GM23338 (cell line): ENCODE measurements around the gene KLF7. TPM values are rescaled to one million over a fixed set of nuclear protein-coding genes. Genes with fewer than 3 reads are reported as not detected.

ENCODE experiments used
- ATAC-seq: fragments of 200-7000 bp; cut with Tn5 transposase; 3 replicates; pipeline ENCODE4 v1.9.1; 2020
- DNase-seq: peaks from one replicate; pipeline ENCODE4 v3.0.0-alpha.2; 2015; ENCODE audit warnings: low spot score
- H2AFZ ChIP-seq: fragments of 200-600 bp; sonication (generic); 2 replicates; pipeline ENCODE4 v1.8.0; 2016; ENCODE audit warnings: antibody characterized with exemption, mild to moderate bottlenecking, moderate library complexity
- H3F3A ChIP-seq: fragments of 200-600 bp; sonication (generic); replicated peaks from 2 replicates; pipeline ENCODE4 v1.8.0; 2017; ENCODE audit warnings: antibody characterized with exemption, mixed run types, low read depth
- H3K27ac ChIP-seq: fragments of 200-600 bp; sonication (generic); 2 replicates; pipeline ENCODE4 v1.6.1; 2016; ENCODE audit warnings: low read depth
- H3K27me3 ChIP-seq: fragments of 200-600 bp; sonication (generic); 2 replicates; pipeline ENCODE4 v1.8.0; 2016; ENCODE audit warnings: mild to moderate bottlenecking, mixed run types, moderate library complexity; ENCODE audit not compliant: insufficient read depth
- H3K36me3 ChIP-seq: fragments of 200-600 bp; sonication (generic); 2 replicates; pipeline ENCODE4 v1.8.0; 2016; ENCODE audit warnings: mild to moderate bottlenecking; ENCODE audit not compliant: insufficient read depth
- H3K4me1 ChIP-seq: fragments of 200-600 bp; sonication (generic); 2 replicates; pipeline ENCODE4 v1.8.0; 2016; ENCODE audit warnings: mild to moderate bottlenecking, moderate library complexity; ENCODE audit not compliant: insufficient read depth
- H3K4me2 ChIP-seq: fragments of 200-600 bp; sonication (generic); 2 replicates; pipeline ENCODE4 v1.7.1; 2017; ENCODE audit warnings: mixed run types
- H3K4me3 ChIP-seq: fragments of 200-600 bp; sonication (generic); 2 replicates; pipeline ENCODE4 v1.6.1; 2016; ENCODE audit warnings: mixed run types
- H3K79me2 ChIP-seq: fragments of 200-600 bp; sonication (generic); replicated peaks from 2 replicates; pipeline ENCODE4 v1.8.0; 2017; ENCODE audit warnings: mild to moderate bottlenecking; ENCODE audit not compliant: insufficient read depth
- H3K9me2 ChIP-seq: fragments of 200-600 bp; sonication (generic); 2 replicates; pipeline ENCODE4 v1.8.0; 2017; ENCODE audit not compliant: insufficient read depth
- H4K20me1 ChIP-seq: fragments of 200-600 bp; sonication (generic); replicated peaks from 2 replicates; pipeline ENCODE4 v1.8.0; 2017; ENCODE audit warnings: mild to moderate bottlenecking; ENCODE audit not compliant: insufficient read depth
- H3K27ac Mint-ChIP-seq: 2 replicates; pipeline ENCODE4 v1.8.0; 2020; ENCODE audit warnings: inconsistent platforms, mild to moderate bottlenecking, moderate library complexity, mixed read lengths
- H3K27me3 Mint-ChIP-seq: 3 replicates; pipeline ENCODE4 v1.8.0; 2022; ENCODE audit warnings: low read depth, mild to moderate bottlenecking, moderate library complexity, mixed read lengths, inconsistent platforms; ENCODE audit not compliant: insufficient read depth, poor library complexity
- H3K36me3 Mint-ChIP-seq: 3 replicates; pipeline ENCODE4 v1.8.0; 2021; ENCODE audit warnings: low read depth, mild to moderate bottlenecking, inconsistent platforms, moderate library complexity, mixed read lengths
- H3K4me1 Mint-ChIP-seq: 3 replicates; pipeline ENCODE4 v1.8.0; 2020; ENCODE audit warnings: mild to moderate bottlenecking, inconsistent platforms, mixed read lengths
- H3K4me3 Mint-ChIP-seq: 3 replicates; pipeline ENCODE4 v1.8.0; 2021; ENCODE audit warnings: moderate library complexity, mild to moderate bottlenecking, inconsistent platforms, mixed read lengths
- H3K9me3 Mint-ChIP-seq: 3 replicates; pipeline ENCODE4 v1.8.0; 2020; ENCODE audit warnings: moderate library complexity, mild to moderate bottlenecking, inconsistent platforms, mixed read lengths
- CREB1 ChIP-seq: fragments of 250-450 bp; sonication (Bioruptor Pico); IDR thresholded peaks from 2 replicates; pipeline ENCODE4 v1.5.0; 2020; ENCODE audit warnings: low read depth, mild to moderate bottlenecking, moderate library complexity
- EZH2 ChIP-seq: fragments of 200-600 bp; sonication (generic); IDR thresholded peaks from one replicate; pipeline ENCODE4 v1.8.0; 2017; ENCODE audit warnings: antibody characterized with exemption, mild to moderate bottlenecking, low read depth; ENCODE audit not compliant: unreplicated experiment
- EZH2phosphoT487 ChIP-seq: fragments of 200-600 bp; sonication (generic); IDR thresholded peaks from one replicate; pipeline ENCODE4 v1.8.1; 2018; ENCODE audit warnings: antibody characterized with exemption; ENCODE audit not compliant: unreplicated experiment
- NANOG ChIP-seq: IDR thresholded peaks from 2 replicates; pipeline ENCODE4 v1.6.1; 2016; ENCODE audit warnings: antibody characterized with exemption, borderline replicate concordance
- POLR2AphosphoS5 ChIP-seq: IDR thresholded peaks from 2 replicates; pipeline ENCODE4 v1.6.1; 2016; ENCODE audit warnings: antibody characterized with exemption, low read depth
- STAT1 ChIP-seq: IDR thresholded peaks from one replicate; pipeline ENCODE4 v1.6.1; 2016; ENCODE audit warnings: antibody characterized with exemption; ENCODE audit not compliant: unreplicated experiment
- ZNF114 ChIP-seq: fragments of 250-450 bp; sonication (Bioruptor Pico); IDR thresholded peaks from 2 replicates; pipeline ENCODE4 v1.5.0; 2020; ENCODE audit warnings: mild to moderate bottlenecking, moderate library complexity
- ZNF331 ChIP-seq: fragments of 250-450 bp; sonication (Bioruptor Pico); IDR thresholded peaks from 2 replicates; pipeline ENCODE4 v1.5.0; 2020; ENCODE audit warnings: low read depth, mild to moderate bottlenecking, moderate library complexity
- polyA plus RNA-seq: library from polyadenylated mRNA; unstranded; fragments of >200 nt; fragmentation: Nextera tagmentation; extraction: Ambion mirVana; gene quantifications from 2 replicates; pipeline ENCODE4 v1.2.1, GENCODE V29; 2016
- total RNA-seq: library from RNA; depleted of rRNA; stranded (reverse); fragments of >200 nt; shearing (Covaris generic); gene quantifications from 2 replicates; pipeline ENCODE4 v1.2.3, GENCODE V29; 2014
- TF ChIP-seq, protein P1 (sequence below): IDR thresholded peaks from 2 replicates; pipeline ENCODE4 v1.6.1; 2016; ENCODE audit warnings: antibody characterized with exemption
- TF ChIP-seq, protein P2 (sequence below): IDR thresholded peaks from one replicate; pipeline ENCODE4 v1.6.1; 2018; ENCODE audit warnings: antibody characterized with exemption; ENCODE audit not compliant: unreplicated experiment

Gene KLF7
- total and polyA plus RNA-seq, 2 experiments from 2014 or later, result 5.7 to 15.4 TPM

DNA sequence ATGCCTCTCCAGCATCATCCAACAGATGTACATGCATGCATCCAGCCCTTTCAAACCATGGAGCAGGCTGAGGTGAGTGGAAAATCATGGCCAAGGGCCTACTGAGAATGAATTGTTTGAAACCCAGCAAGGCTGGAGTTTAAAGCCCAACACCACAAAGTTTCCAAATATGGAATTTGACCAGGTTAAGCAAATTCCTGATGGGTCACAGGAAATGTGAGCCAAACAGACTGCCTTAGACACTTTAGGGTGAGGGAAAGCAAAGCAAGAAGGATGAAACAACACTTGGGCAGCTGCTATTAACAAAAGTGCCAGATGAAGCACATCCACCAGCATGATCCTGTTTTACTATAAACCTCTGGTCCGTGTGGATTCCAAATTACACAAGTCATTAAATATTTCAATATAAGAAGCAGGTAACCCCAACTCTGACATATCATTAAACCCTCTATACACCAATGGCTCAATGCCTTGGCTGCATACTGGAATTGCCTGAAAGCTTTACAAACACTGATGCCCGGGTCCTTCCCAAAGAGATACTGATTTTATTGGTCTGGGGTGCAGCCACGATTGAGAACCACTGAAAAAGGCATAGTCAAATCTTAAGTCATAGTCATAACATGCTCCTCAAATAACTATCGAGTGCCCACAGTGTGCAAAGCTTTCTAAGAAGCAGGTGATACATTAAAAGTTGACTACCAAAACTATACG, 9.1 kb downstream of the KLF7 start:
- no peaks in the 10 kb centered on the region for H3K9me2 ChIP-seq
- no peaks in the 10 kb centered on the region for H3F3A ChIP-seq
- DNase-seq, result no peak
- H3K4me1 Mint-ChIP-seq, result peaks cover 85% of the 10 kb centered on the region
- H3K4me1 ChIP-seq, result peaks cover 77% of the 10 kb centered on the region
- H3K36me3 ChIP-seq, result no peaks in the 10 kb centered on the region
- ATAC-seq, result no peak
- no peak overlapping the region for H3K27ac ChIP-seq
- no peaks in the 10 kb centered on the region for H4K20me1 ChIP-seq
- H3K36me3 Mint-ChIP-seq, result no peaks in the 10 kb centered on the region
- H3K27ac Mint-ChIP-seq, result no peak overlapping the region
- peaks cover 100% of the 10 kb centered on the region for H3K79me2 ChIP-seq
- H3K4me3 Mint-ChIP-seq, result no peak overlapping the region
- H3K4me2 ChIP-seq, result no peak overlapping the region
- TF ChIP-seq, protein P1, sequence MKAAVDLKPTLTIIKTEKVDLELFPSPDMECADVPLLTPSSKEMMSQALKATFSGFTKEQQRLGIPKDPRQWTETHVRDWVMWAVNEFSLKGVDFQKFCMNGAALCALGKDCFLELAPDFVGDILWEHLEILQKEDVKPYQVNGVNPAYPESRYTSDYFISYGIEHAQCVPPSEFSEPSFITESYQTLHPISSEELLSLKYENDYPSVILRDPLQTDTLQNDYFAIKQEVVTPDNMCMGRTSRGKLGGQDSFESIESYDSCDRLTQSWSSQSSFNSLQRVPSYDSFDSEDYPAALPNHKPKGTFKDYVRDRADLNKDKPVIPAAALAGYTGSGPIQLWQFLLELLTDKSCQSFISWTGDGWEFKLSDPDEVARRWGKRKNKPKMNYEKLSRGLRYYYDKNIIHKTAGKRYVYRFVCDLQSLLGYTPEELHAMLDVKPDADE, result no peak
- TF ChIP-seq EZH2phosphoT487 (no peak), CREB1 (CRISPR knock-in tag) (no peak), ZNF114 (CRISPR knock-in tag) (no peak), STAT1 (no peak), NANOG (no peak), EZH2 (no peak), POLR2AphosphoS5 (no peak), ZNF331 (CRISPR knock-in tag) (no peak)
- TF ChIP-seq, protein P2, sequence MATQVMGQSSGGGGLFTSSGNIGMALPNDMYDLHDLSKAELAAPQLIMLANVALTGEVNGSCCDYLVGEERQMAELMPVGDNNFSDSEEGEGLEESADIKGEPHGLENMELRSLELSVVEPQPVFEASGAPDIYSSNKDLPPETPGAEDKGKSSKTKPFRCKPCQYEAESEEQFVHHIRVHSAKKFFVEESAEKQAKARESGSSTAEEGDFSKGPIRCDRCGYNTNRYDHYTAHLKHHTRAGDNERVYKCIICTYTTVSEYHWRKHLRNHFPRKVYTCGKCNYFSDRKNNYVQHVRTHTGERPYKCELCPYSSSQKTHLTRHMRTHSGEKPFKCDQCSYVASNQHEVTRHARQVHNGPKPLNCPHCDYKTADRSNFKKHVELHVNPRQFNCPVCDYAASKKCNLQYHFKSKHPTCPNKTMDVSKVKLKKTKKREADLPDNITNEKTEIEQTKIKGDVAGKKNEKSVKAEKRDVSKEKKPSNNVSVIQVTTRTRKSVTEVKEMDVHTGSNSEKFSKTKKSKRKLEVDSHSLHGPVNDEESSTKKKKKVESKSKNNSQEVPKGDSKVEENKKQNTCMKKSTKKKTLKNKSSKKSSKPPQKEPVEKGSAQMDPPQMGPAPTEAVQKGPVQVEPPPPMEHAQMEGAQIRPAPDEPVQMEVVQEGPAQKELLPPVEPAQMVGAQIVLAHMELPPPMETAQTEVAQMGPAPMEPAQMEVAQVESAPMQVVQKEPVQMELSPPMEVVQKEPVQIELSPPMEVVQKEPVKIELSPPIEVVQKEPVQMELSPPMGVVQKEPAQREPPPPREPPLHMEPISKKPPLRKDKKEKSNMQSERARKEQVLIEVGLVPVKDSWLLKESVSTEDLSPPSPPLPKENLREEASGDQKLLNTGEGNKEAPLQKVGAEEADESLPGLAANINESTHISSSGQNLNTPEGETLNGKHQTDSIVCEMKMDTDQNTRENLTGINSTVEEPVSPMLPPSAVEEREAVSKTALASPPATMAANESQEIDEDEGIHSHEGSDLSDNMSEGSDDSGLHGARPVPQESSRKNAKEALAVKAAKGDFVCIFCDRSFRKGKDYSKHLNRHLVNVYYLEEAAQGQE, result no peak
- no peaks in the 10 kb centered on the region for H3K27me3 ChIP-seq
- no peak overlapping the region for H2AFZ ChIP-seq
- H3K27me3 Mint-ChIP-seq, result peaks cover 4% of the 10 kb centered on the region
- no peak overlapping the region for H3K4me3 ChIP-seq
- no peaks in the 10 kb centered on the region for H3K9me3 Mint-ChIP-seq
